GM20431 (cell line): ENCODE data around the gene MYOG.

ENCODE experiments used
- in situ Hi-C: fragments of 300-500 bp; cut with MseI, MboI; formaldehyde crosslinking; loops from one replicate; pipeline ENCODE4 v1.15.0; 2020; ENCODE audit warnings: low sequenced_read_pairs; ENCODE audit not compliant: unreplicated experiment

Gene MYOG

DNA sequence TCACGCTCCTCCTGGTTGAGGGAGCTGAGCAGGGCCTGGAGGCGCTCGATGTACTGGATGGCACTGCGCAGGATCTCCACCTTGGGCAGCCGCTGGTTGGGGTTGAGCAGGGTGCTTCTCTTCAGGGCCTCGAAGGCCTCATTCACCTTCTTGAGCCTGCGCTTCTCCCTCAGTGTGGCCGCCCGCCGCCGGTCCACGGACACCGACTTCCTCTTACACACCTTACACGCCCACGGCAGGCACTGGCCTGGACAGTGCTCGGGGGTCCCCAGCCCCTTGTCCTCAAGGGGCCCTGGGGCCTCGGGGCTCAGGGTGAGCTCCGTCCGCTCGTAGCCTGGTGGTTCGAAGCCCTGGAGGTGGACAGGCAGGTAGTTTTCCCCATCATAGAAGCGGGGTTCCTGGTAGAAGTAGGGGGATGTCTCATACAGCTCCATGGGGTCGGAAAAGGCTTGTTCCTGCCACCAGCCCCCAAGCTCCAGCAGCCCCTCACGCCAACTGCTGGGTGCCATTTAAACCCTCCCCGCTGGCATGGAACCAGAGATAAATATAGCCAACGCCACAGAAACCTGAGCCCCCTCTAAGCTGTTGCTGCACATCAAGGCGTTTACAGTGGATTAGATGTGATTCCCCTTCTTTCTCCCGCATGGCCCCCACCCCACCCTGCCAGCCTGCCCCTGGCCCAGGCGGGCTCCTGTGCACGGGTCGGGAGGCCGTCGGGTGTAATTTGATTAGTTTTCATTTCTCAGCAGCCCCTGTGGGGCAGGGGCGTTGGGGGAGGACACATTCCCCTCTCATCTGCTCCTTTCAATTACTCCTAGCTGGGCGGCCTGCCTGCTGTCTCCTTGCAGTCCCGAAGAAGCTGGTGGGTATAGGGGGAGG, at the start of gene MYOG:
TSS of gene MYOG (minus strand) at position 485 of the 879 bp plus-strand sequence. CDS start at position 434, 51 bp downstream.
- in situ Hi-C loops, result no loop called here

DNA sequence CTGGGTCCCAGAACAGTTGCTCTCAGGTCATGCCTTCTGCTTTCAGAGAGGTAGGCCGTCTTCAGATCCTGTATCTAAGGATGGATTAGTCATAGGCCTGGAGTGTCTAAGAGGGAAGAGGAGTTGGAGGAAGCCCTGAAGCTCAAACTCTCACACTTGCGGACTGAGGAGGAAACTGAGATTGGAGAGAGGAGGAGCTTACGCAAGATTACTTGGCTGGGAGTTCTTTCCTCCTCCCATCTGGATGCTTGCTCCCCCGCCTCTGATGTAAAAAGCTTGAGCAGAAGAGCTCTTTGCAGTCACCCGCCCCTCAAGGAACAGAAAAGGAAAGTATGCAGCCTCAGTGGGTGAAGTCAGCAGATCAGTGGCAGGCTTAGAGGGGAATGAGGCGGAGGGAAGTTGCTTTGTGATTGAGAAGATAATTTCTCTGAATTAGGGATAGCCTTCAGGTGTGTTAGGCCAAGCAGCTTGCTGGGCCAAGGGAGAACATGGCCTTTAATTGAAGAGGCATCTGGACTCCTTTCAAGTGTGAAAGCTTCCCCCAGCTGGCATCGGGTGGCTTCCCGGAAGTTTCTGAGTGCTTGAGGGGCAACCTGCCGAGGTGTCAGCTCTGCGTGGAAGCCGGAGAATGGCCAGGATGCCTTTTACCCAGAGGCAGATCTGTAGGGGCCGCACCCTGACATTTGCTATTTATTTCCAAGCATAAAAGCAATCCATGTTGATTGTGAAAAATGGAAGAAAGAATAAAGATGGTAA, 48.3 kb upstream of the MYOG start:
- in situ Hi-C loops, result no loop called here

GRCh38 chr1:203131548-203132200, 45.9 kb upstream of the MYOG start:
- in situ Hi-C loops, result no loop called here

GRCh38 chr1:203130358-203130985, 44.7 kb upstream of the MYOG start:
- in situ Hi-C loops, result no loop called here

- in situ Hi-C loops, result no loop called here
Observed at GRCh38 chr1:203129501-203130231, 43.9 kb upstream of the MYOG start.

GRCh38 chr1:203128716-203129500, 43.1 kb upstream of the MYOG start:
- in situ Hi-C loops, result no loop called here

DNA sequence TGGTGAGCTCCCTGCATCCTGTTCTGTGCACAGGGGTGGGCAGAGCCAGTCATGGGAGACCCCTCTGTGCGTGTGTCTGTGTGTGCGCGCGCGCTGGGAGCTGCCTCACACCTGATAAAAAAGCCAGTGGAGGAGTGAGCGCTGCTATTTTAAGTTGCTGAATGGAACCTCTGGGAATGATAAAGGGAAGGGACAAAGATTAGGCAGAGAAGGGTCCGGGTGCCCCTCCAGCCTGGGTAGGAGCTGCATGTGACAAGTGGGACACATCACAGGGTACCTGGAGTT, 42.6 kb upstream of the MYOG start:
- in situ Hi-C loops, result no loop called here

- in situ Hi-C loops, result no loop called here
Observed at GRCh38 chr1:203127666-203128430, 42.0 kb upstream of the MYOG start, which contains the start of gene ADORA1. TSS of gene ADORA1 (plus strand) at chr1:203127726. CDS start at chr1:203128842, 1,116 bp downstream.

- in situ Hi-C loops, result no loop called here
Observed at GRCh38 chr1:203126866-203127665, 41.3 kb upstream of the MYOG start.

GRCh38 chr1:203126151-203126865, 40.5 kb upstream of the MYOG start:
- in situ Hi-C loops, result no loop called here

- in situ Hi-C loops, result no loop called here
Observed at GRCh38 chr1:203124546-203125317, 38.9 kb upstream of the MYOG start.

DNA sequence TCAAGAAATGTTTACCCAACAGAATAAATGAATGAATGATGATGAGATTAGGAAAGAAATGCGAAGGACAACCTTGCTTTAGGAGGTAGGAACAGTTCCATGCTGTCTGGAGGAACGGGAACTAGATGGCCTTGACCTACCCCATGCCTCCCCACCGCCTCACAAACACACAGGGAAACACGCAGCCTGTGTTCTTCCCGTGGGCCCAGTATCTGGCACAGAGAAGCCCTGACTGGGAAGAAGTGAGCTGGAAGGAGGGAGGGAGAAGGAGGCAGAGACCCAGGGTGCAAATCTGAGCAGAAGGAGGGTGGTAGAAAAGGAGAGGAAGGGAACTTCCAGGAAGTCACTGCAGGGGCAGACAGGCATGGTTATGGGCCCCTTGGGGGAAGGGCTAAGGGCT, 38.2 kb upstream of the MYOG start:
- in situ Hi-C loops, result no loop called here

DNA sequence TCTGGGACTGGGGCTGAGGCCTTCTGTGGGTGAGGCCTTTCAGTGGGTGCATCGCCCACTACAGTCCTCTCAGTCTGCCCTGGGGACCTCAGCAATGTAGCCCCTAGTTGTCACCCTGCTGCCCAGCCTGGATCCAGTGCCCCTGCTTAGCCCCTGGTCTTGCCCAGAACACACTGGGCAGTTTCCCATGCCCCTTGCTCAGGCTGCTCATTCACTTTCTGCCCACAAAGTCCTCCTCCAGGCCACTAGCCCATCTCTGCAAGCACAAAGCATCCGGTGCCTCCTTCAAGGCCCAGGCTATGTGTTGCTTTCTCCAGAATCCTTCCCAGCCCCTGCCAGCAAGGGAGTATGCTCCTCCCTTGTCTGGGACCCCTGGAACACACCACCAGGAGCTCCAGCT, 36.3 kb upstream of the MYOG start:
- in situ Hi-C loops, result no loop called here

DNA sequence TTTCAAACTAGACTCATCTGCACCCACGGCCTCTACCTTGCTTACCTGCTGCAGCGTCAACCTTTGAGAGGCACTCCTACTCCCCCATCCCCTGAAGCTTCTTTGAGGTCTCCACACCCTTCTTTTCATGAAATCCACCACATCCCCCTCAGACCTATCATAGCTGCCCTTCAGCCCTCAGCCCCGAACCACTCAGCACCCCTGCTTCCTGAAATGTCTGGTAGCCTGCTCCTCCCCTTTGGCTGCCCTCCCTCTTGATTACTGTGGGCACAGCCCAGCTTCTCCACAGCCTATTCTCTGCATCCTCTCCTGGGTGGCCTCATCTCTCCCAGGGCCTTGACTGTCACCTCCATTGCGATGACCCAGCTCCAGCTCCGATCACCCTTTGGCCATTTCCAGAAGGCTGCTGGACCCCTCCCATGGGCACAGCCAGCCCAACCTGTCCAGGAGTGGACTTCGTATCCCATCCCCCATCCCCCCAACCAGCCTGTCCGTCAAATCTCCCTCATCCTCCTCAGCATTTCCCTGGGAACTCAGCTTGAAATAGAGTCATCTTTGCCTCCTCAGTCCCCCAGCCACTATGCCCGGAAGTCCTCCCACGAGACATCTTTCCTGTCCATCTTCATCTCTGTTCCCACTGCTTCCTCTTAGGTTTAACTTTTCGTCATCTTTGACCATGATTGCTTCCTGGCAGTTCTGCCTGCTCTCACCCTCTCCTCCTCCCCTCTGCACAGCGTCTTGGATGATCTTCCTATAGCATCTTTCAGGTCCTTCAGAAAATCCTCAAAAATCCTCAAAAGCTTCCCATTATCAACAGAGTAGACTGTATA, 35.6 kb upstream of the MYOG start:
- in situ Hi-C loops, result no loop called here
